Measurements from ENCODE around the gene PTPRN2. TPM values are rescaled to one million over a fixed set of nuclear protein-coding genes. Genes with fewer than 3 reads are reported as not detected.

Gene PTPRN2
- total and polyA plus RNA-seq, 2 donors (not counting 3 experiments of a cell fraction or from before 2014, with no cell fraction given), result 0.62 to 0.88 TPM

DNA sequence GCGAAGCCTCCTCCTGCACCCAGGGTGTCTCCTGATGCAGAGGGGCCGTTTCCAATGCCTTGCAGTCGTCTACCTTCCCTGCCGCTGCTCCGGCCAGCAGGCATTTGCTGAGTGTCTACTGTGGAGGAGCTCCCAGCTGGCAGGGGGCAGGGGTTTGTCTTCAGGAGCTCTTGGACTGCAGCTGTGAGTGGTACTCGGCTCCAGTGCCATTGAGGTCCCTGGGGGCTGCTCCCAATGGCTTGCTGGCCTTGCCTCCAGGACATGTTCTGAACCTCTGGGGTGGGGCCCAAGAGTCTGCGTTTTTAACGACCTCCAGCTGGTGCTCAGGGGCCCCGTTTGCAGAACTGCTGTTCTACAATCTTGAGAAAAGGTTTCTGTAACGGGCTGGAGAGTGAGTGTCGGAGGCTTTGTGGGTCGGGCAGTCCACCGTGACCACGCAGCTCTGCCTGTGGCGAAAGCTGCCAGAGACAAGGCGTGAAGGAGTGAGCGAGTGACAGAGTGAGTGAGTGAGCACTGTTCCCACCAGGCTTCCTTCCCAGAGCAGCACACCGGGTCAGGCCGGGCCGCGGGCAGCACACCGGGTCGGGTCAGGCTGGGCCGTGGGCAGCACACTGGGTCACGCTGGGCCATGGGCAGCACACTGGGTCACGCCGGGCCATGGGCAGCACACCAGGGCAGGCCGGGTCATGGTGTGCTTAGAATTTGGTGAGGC is 520.2 kb downstream of the PTPRN2 start:
- FAIRE-seq (no peak), DNase-seq (ENCODE audit: low read depth, low spot score) (no peak)
- Histone ChIP-seq H4K20me1 (replicated peaks; ENCODE audit: control insufficient read depth, extremely low read depth, insufficient read depth, low read length) (no peaks in the 10 kb centered on the region), H3K36me3 (ENCODE audit: control insufficient read depth in 2 of 2, extremely low read depth in 1 of 2, insufficient read depth in 2 of 2, low read length in 2 of 2) (no peaks in the 10 kb centered on the region), H3K9ac (replicated peaks; ENCODE audit: extremely low read depth, insufficient read depth, low read length) (no peak overlapping the region), H3K4me2 (ENCODE audit: insufficient read depth, low read length) (no peak overlapping the region), H3K9me3 (replicated peaks; ENCODE audit: control insufficient read depth, insufficient read depth, low read length) (peaks cover 19% of the 10 kb centered on the region), H3K79me2 (ENCODE audit: control insufficient read depth, insufficient read depth, low read length) (no peaks in the 10 kb centered on the region), H3K4me1 (ENCODE audit: control insufficient read depth, extremely low read depth, insufficient read depth, low read length) (no peaks in the 10 kb centered on the region), H3K27ac (ENCODE audit: insufficient read depth, low read depth, low read length) (no peak overlapping the region), H2AFZ (ENCODE audit: low read depth, low read length) (no peak overlapping the region), H3K9me1 (replicated peaks; ENCODE audit: control insufficient read depth, extremely low read depth, insufficient read depth, low read length) (no peaks in the 10 kb centered on the region), H3K27me3 (ENCODE audit: control insufficient read depth in 2 of 2, insufficient read depth in 2 of 2, low read length in 2 of 2) (no peaks in the 10 kb centered on the region), H3K4me3 (replicated peaks in 1 of 3; ENCODE audit: insufficient read depth in 1 of 3, low read depth in 1 of 3, low read length in 3 of 3) (no peak overlapping the region)
- intact Hi-C loops (cut with micrococcal nuclease) (loop anchor here (5.0 kb wide), 1 partner anchor 40 kb away; no protein-coding TSS in a partner anchor), dilution Hi-C loops (cut with MboI; ENCODE audit: extremely low pct_ligation_motif_present, low sequenced_read_pairs) (no loop called here)
- ChIA-PET POLR2A (no interaction called here), CTCF (no interaction called here)
- no peak for TF ChIP-seq EZH2 (IDR thresholded peaks at IDR 0.05; ENCODE audit: borderline replicate concordance, low read depth, low read length, severe bottlenecking)
- BruUV-seq (replicated peaks), result no TSS peak

DNA sequence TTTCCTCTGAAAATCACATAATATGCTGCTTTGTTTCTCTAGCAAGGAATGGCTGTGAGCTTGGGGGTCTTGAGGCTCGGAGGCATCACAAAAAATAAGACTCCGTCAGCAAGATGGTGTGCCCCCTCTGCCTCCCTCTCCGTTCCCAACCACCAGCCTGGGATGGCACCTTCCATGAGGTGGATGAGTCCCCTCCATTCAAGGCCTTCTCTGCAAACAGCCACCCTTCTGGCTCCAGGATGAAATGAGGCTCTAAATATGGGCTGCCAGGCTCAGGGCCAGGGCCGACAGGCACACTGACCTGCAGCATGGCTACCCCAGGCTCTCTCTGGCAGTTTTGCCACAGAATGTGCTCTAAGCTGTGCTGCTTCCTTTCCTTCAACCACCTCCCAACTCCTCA is 521.5 kb downstream of the PTPRN2 start:
- TF ChIP-seq POLR2A (IDR thresholded peaks at IDR 0.05; ENCODE audit: low read depth, low read length) (no peak), GATA2 (IDR thresholded peaks at IDR 0.05; ENCODE audit: insufficient read depth, insufficient read length, low read depth, low read length) (no peak)
- H3K36me3 ChIP-seq (ENCODE audit: control insufficient read depth in 2 of 2, extremely low read depth in 1 of 2, insufficient read depth in 2 of 2, low read length in 2 of 2), result no peaks in the 10 kb centered on the region
- DNase-seq (ENCODE audit: low read depth, low spot score), result no peak
- intact Hi-C loops (cut with micrococcal nuclease) (loop anchor here (5.0 kb wide), 1 partner anchor 41 kb away; no protein-coding TSS in a partner anchor), dilution Hi-C loops (cut with MboI; ENCODE audit: extremely low pct_ligation_motif_present, low sequenced_read_pairs) (no loop called here)
- H4K20me1 ChIP-seq (replicated peaks; ENCODE audit: control insufficient read depth, extremely low read depth, insufficient read depth, low read length), result no peaks in the 10 kb centered on the region
- no peak overlapping the region for H3K27ac ChIP-seq (ENCODE audit: insufficient read depth, low read depth, low read length)
- H3K79me2 ChIP-seq (ENCODE audit: control insufficient read depth, insufficient read depth, low read length), result no peaks in the 10 kb centered on the region
- POLR2A ChIA-PET, result no interaction called here
- no peaks in the 10 kb centered on the region for H3K4me1 ChIP-seq (ENCODE audit: control insufficient read depth, extremely low read depth, insufficient read depth, low read length)
- H3K9me1 ChIP-seq (replicated peaks; ENCODE audit: control insufficient read depth, extremely low read depth, insufficient read depth, low read length), result no peaks in the 10 kb centered on the region
- peaks cover 22% of the 10 kb centered on the region for H3K9me3 ChIP-seq (replicated peaks; ENCODE audit: control insufficient read depth, insufficient read depth, low read length)
- BruUV-seq (replicated peaks), result no TSS peak
- no peak overlapping the region for H3K4me2 ChIP-seq (ENCODE audit: insufficient read depth, low read length)
- H3K27me3 ChIP-seq (ENCODE audit: control insufficient read depth in 2 of 2, insufficient read depth in 2 of 2, low read length in 2 of 2), result no peaks in the 10 kb centered on the region
- H3K4me3 ChIP-seq (replicated peaks in 1 of 3; ENCODE audit: insufficient read depth in 1 of 3, low read depth in 1 of 3, low read length in 3 of 3), result no peak overlapping the region
- CTCF ChIA-PET, result no interaction called here
- no peak overlapping the region for H3K9ac ChIP-seq (replicated peaks; ENCODE audit: extremely low read depth, insufficient read depth, low read length)
- no peak overlapping the region for H2AFZ ChIP-seq (ENCODE audit: low read depth, low read length)
- FAIRE-seq, result no peak

Measured in endothelial cell of umbilical vein (primary cell).